ENCODE measurements around the gene PPP2R1B.

Gene PPP2R1B

GRCh38 chr11:111691176-111691575 is 75.0 kb downstream of the PPP2R1B start:
- H3K27ac ChIP-seq (ENCODE audit: low read length) = no peak overlapping the region
- H3K9me3 ChIP-seq (ENCODE audit: control insufficient read depth in 1 of 2, low read length in 2 of 2) = no peaks in the 10 kb centered on the region
- H3K4me3 ChIP-seq (ENCODE audit: low read depth in 1 of 2, low read length in 2 of 2) = no peak overlapping the region
- H3K27me3 ChIP-seq (ENCODE audit: low read depth, low read length) = no peaks in the 10 kb centered on the region
- peaks cover 13 to 24% of the 10 kb centered on the region in 2 donors for H3K36me3 ChIP-seq (ENCODE audit: control insufficient read depth in 1 of 2, insufficient read depth in 2 of 2, low read length in 2 of 2)
- no peaks in the 10 kb centered on the region for H3K4me1 ChIP-seq (ENCODE audit: control insufficient read depth in 1 of 2, insufficient read depth in 2 of 2, low read length in 2 of 2)

- peaks cover 13 to 19% of the 10 kb centered on the region in 2 donors for H3K36me3 ChIP-seq (ENCODE audit: control insufficient read depth in 1 of 2, insufficient read depth in 2 of 2, low read length in 2 of 2)
- H3K4me1 ChIP-seq (ENCODE audit: control insufficient read depth in 1 of 2, insufficient read depth in 2 of 2, low read length in 2 of 2) = no peaks in the 10 kb centered on the region
- H3K4me3 ChIP-seq (ENCODE audit: low read depth in 1 of 2, low read length in 2 of 2) = no peak overlapping the region
- no peaks in the 10 kb centered on the region for H3K9me3 ChIP-seq (ENCODE audit: control insufficient read depth in 1 of 2, low read length in 2 of 2)
- no peak overlapping the region for H3K27ac ChIP-seq (ENCODE audit: low read length)
- no peaks in the 10 kb centered on the region for H3K27me3 ChIP-seq (ENCODE audit: low read depth, low read length)
These were observed 78.2 kb downstream of the PPP2R1B start for GRCh38 chr11:111688013-111688412.

GRCh38 chr11:111684251-111684650 is 81.9 kb downstream of the PPP2R1B start:
- no peaks in the 10 kb centered on the region for H3K4me1 ChIP-seq (ENCODE audit: control insufficient read depth in 1 of 2, insufficient read depth in 2 of 2, low read length in 2 of 2)
- no peak overlapping the region for H3K4me3 ChIP-seq (ENCODE audit: low read depth in 1 of 2, low read length in 2 of 2)
- H3K9me3 ChIP-seq (ENCODE audit: control insufficient read depth in 1 of 2, low read length in 2 of 2) = no peaks in the 10 kb centered on the region
- peaks cover 12 to 14% of the 10 kb centered on the region in 2 donors for H3K36me3 ChIP-seq (ENCODE audit: control insufficient read depth in 1 of 2, insufficient read depth in 2 of 2, low read length in 2 of 2)
- H3K27me3 ChIP-seq (ENCODE audit: low read depth, low read length) = no peaks in the 10 kb centered on the region
- no peak overlapping the region for H3K27ac ChIP-seq (ENCODE audit: low read length)

GRCh38 chr11:111683806-111684205 is 82.4 kb downstream of the PPP2R1B start:
- Histone ChIP-seq H3K27me3 (ENCODE audit: low read depth, low read length) (no peaks in the 10 kb centered on the region), H3K4me3 (ENCODE audit: low read depth in 1 of 2, low read length in 2 of 2) (no peak overlapping the region), H3K27ac (ENCODE audit: low read length) (no peak overlapping the region), H3K9me3 (ENCODE audit: control insufficient read depth in 1 of 2, low read length in 2 of 2) (no peaks in the 10 kb centered on the region), H3K4me1 (ENCODE audit: control insufficient read depth in 1 of 2, insufficient read depth in 2 of 2, low read length in 2 of 2) (no peaks in the 10 kb centered on the region), H3K36me3 (ENCODE audit: control insufficient read depth in 1 of 2, insufficient read depth in 2 of 2, low read length in 2 of 2) (peaks cover 8 to 10% of the 10 kb centered on the region in 2 donors)

GRCh38 chr11:111680486-111681175 is 85.6 kb downstream of the PPP2R1B start:
- Histone ChIP-seq H3K9me3 (ENCODE audit: control insufficient read depth in 1 of 2, low read length in 2 of 2) (no peaks in the 10 kb centered on the region), H3K27ac (ENCODE audit: low read length) (no peak overlapping the region), H3K36me3 (ENCODE audit: control insufficient read depth in 1 of 2, insufficient read depth in 2 of 2, low read length in 2 of 2) (no peaks in the 10 kb centered on the region), H3K4me1 (ENCODE audit: control insufficient read depth in 1 of 2, insufficient read depth in 2 of 2, low read length in 2 of 2) (peaks cover 0 to 6% of the 10 kb centered on the region in 2 donors), H3K27me3 (ENCODE audit: low read depth, low read length) (no peaks in the 10 kb centered on the region), H3K4me3 (ENCODE audit: low read depth in 1 of 2, low read length in 2 of 2) (no peak overlapping the region)

All from muscle layer of duodenum (tissue), 2 donors.